ENCODE data around the gene SLC39A6. TPM values are rescaled to one million over a fixed set of nuclear protein-coding genes. Genes with fewer than 3 reads are reported as not detected.

SLC39A6 gene
- total and polyA plus RNA-seq, 2 of the 13 experiments (the other 11 are each of a cell fraction or from before 2014, with no cell fraction given): 41.7 to 59.2 TPM

GRCh38 chr18:36067055-36067957, 61.8 kb downstream of the SLC39A6 start, which contains the start of gene RPRD1A (continued):
- TF ChIP-seq, protein P1, sequence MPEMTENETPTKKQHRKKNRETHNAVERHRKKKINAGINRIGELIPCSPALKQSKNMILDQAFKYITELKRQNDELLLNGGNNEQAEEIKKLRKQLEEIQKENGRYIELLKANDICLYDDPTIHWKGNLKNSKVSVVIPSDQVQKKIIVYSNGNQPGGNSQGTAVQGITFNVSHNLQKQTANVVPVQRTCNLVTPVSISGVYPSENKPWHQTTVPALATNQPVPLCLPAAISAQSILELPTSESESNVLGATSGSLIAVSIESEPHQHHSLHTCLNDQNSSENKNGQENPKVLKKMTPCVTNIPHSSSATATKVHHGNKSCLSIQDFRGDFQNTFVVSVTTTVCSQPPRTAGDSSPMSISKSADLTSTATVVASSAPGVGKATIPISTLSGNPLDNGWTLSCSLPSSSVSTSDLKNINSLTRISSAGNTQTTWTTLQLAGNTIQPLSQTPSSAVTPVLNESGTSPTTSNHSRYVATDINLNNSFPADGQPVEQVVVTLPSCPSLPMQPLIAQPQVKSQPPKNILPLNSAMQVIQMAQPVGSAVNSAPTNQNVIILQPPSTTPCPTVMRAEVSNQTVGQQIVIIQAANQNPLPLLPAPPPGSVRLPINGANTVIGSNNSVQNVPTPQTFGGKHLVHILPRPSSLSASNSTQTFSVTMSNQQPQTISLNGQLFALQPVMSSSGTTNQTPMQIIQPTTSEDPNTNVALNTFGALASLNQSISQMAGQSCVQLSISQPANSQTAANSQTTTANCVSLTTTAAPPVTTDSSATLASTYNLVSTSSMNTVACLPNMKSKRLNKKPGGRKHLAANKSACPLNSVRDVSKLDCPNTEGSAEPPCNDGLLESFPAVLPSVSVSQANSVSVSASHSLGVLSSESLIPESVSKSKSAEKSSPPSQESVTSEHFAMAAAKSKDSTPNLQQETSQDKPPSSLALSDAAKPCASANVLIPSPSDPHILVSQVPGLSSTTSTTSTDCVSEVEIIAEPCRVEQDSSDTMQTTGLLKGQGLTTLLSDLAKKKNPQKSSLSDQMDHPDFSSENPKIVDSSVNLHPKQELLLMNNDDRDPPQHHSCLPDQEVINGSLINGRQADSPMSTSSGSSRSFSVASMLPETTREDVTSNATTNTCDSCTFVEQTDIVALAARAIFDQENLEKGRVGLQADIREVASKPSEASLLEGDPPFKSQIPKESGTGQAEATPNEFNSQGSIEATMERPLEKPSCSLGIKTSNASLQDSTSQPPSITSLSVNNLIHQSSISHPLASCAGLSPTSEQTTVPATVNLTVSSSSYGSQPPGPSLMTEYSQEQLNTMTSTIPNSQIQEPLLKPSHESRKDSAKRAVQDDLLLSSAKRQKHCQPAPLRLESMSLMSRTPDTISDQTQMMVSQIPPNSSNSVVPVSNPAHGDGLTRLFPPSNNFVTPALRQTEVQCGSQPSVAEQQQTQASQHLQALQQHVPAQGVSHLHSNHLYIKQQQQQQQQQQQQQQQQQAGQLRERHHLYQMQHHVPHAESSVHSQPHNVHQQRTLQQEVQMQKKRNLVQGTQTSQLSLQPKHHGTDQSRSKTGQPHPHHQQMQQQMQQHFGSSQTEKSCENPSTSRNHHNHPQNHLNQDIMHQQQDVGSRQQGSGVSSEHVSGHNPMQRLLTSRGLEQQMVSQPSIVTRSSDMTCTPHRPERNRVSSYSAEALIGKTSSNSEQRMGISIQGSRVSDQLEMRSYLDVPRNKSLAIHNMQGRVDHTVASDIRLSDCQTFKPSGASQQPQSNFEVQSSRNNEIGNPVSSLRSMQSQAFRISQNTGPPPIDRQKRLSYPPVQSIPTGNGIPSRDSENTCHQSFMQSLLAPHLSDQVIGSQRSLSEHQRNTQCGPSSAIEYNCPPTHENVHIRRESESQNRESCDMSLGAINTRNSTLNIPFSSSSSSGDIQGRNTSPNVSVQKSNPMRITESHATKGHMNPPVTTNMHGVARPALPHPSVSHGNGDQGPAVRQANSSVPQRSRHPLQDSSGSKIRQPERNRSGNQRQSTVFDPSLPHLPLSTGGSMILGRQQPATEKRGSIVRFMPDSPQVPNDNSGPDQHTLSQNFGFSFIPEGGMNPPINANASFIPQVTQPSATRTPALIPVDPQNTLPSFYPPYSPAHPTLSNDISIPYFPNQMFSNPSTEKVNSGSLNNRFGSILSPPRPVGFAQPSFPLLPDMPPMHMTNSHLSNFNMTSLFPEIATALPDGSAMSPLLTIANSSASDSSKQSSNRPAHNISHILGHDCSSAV (CRISPR knock-in tag; IDR thresholded peaks at IDR 0.05; ENCODE audit: borderline replicate concordance): peak; percentile 70; the same call in 1 of the 2 replicates
- TF ChIP-seq, protein P2, sequence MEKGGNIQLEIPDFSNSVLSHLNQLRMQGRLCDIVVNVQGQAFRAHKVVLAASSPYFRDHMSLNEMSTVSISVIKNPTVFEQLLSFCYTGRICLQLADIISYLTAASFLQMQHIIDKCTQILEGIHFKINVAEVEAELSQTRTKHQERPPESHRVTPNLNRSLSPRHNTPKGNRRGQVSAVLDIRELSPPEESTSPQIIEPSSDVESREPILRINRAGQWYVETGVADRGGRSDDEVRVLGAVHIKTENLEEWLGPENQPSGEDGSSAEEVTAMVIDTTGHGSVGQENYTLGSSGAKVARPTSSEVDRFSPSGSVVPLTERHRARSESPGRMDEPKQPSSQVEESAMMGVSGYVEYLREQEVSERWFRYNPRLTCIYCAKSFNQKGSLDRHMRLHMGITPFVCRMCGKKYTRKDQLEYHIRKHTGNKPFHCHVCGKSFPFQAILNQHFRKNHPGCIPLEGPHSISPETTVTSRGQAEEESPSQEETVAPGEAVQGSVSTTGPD (CRISPR knock-in tag; IDR thresholded peaks at IDR 0.05): no peak
- TF ChIP-seq AGO1 (IDR thresholded peaks at IDR 0.05; ENCODE audit: low read depth, low read length, poor library complexity, severe bottlenecking) (peak; percentile 22), SNAI1 (CRISPR knock-in tag; IDR thresholded peaks at IDR 0.05; ENCODE audit: borderline replicate concordance) (no peak), PCBP2 (optimal IDR thresholded peaks at IDR 0.05; ENCODE audit: low read depth, low read length, poor library complexity, severe bottlenecking) (no peak), ZSCAN20 (CRISPR knock-in tag; IDR thresholded peaks at IDR 0.05; ENCODE audit: borderline replicate concordance) (0 out of 2 replicates have a peak, but pooled peaks have one; percentile 7), BRCA1 (CRISPR knock-in tag; IDR thresholded peaks at IDR 0.05) (0 out of 2 replicates have a peak, but pooled peaks have one; percentile 36), ZNF790 (CRISPR knock-in tag; IDR thresholded peaks at IDR 0.05; ENCODE audit: borderline replicate concordance) (peak; percentile 81; the same call in 1 of the 2 replicates), MAFG (CRISPR knock-in tag; IDR thresholded peaks at IDR 0.05) (no peak), FOSL2 (CRISPR knock-in tag; IDR thresholded peaks at IDR 0.05) (peak; percentile 50), JUND (CRISPR knock-in tag; IDR thresholded peaks at IDR 0.05) (peak; percentile 65), TERF1 (CRISPR knock-in tag; IDR thresholded peaks at IDR 0.05) (no peak)
- TF ChIP-seq, protein P3, sequence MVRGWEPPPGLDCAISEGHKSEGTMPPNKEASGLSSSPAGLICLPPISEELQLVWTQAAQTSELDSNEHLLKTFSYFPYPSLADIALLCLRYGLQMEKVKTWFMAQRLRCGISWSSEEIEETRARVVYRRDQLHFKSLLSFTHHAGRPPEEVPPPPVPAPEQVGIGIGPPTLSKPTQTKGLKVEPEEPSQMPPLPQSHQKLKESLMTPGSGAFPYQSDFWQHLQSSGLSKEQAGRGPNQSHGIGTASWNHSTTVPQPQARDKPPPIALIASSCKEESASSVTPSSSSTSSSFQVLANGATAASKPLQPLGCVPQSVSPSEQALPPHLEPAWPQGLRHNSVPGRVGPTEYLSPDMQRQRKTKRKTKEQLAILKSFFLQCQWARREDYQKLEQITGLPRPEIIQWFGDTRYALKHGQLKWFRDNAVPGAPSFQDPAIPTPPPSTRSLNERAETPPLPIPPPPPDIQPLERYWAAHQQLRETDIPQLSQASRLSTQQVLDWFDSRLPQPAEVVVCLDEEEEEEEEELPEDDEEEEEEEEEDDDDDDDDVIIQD (CRISPR knock-in tag; IDR thresholded peaks at IDR 0.05; ENCODE audit: low read depth): no peak
